Raji (cell line): ENCODE data around the gene TBXA2R.

Experiments
- POLR2A ChIP-seq: IDR thresholded peaks from 2 replicates; pipeline ENCODE4 v1.6.1; 2011; ENCODE audit warnings: low read depth, low read length, control low read depth; ENCODE audit not compliant: insufficient read depth

TBXA2R gene

DNA sequence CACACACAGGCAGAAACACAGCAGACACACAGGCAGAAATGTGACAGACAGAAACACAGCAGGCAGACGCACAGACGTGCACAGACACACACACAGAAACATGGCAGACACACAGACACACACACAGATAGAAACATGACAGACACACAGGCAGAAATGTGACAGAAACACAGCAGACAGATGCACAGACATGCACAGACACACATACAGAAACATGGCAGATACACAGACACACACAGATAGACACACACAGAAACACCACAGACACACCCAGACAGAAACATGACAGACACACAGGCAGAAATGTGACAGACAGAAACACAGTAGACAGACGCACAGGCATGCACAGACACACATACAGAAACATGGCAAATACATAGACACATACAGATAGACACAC is 1.3 kb downstream of the TBXA2R start:
- TF ChIP-seq POLR2A: no peak

DNA sequence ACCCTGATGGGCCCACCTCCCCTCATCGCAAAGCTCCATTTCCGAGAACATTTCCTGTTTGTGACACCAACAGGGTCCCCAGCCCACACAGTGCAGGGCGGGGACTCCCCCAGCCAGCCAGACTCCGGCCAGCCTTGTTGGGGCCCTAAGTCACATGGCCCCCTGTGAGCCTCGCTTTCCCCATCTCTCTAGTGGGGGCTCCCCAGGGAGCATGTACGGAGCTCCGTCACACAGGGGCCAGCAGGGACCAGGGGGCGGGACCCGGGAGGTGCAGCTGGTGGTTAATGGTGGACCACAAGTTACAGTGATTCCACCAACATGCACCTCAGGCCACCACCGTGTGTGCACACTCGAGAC is 1.7 kb downstream of the TBXA2R start:
- no peak for TF ChIP-seq POLR2A

DNA sequence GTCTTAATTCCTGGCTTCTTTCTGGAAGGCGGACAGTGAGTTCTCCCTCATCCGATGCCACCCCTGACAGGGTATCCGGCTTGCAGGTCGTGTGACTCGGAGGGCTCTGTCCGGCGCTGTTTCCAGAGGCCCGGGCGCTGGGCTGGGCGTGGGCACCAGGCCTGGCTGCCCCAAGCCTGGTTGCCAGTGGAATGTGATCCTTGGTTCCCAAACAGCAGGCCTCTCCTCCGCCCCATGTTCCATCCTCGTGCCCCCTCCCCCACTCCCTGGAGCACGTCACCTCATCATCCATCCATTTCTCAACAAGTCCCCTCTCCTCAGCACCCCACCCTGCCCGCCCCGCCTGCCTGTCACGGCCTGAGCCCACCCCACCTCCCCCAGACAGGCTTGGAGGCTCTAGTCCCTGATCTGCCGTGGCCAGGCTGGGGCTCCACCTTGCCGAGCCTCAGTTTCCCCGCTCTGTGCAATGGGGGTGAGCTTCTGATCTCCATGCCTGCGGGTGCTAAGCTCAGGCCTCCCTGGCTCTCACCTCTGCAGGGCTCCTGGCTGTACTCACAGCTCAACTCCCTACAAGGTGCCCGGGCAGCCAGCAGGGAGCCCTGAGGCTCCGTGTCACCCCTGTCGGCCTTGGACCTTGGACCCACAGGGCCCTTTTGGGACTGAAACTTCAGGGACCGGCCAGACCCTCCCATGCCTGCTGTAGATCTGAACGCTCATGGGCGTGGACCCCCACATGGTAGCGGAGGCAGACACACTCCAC is 2.3 kb downstream of the TBXA2R start:
- TF ChIP-seq POLR2A: no peak

- no peak for TF ChIP-seq POLR2A
These were observed 3.4 kb downstream of the TBXA2R start for GRCh38 chr19:3603121-3603811.

DNA sequence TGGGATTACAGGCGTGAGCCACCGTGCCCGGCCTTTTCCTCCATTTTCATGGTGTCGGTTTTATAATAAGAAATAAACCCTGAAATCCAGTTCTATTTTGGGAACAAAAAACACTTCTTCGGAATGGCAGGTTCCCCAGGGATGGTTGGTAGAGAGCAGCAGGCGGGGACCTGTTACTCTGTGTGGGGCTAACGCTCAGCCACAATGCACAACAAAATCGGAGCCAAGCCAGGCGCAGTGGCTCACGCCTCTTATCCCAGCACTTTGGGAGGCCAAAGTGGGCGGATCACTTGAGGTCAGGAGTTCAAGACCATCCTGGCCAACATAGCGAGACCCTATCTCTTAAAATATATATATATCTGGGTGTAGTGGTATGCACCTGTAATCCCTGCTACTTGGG is 5.7 kb downstream of the TBXA2R start:
- TF ChIP-seq POLR2A: no peak

- TF ChIP-seq POLR2A: no peak
These were observed 6.9 kb downstream of the TBXA2R start for GRCh38 chr19:3599776-3600187.

GRCh38 chr19:3595521-3596061 is 11.1 kb downstream of the TBXA2R start:
- TF ChIP-seq POLR2A: no peak

DNA sequence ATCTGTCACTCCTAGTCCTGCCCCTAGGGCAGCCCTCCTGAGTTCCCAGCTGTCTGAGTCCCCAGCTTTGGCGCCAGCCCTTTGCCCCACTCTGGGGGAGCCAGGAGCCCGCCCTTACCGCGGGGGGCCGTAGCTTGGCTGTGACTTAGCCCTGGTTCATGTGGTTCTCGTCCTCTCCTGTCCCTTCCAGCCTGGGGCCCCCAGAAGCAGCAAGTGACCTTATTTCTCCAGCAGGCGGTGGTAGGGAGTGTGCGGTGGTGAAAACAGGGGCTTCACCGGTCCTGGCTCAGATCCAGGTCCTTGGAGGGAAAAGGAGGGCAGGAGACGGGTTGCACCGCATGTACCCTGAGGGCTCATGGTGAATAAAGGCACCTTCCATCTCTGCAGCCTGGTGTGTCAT is 13.5 kb downstream of the TBXA2R start:
- TF ChIP-seq POLR2A: no peak

- no peak for TF ChIP-seq POLR2A
These were observed 14.6 kb downstream of the TBXA2R start for GRCh38 chr19:3591876-3592613.

DNA sequence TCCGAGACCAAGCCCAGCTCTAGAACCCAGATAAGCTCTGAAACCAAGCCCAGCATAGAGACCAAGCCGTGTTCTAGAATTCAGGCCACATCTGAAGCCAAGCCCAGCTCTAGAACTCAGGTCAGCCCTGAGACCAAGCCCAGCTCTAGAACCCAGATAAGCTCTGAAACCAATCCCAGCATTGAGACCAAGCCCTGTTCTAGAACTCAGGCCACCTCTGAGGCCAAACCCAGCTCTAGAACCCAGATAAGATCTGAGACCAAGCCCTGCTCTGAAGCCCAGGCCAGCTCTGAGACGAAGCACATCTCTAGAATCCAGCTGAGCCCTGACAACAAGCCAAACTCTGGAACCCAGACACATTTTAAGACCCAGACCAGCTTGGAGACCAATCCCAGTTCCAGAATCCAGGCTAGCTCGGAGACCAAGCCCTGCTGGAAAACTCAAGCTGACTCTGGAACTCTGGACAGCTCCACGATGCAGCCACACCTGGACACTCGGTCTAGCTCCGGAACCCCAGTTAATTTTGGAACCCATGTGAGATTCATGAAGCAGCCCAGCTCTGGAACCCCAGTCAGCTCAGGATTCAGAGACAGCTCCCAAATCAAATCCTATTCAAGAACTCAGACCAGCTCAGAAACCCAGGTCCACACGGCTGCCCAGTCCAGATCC is 15.6 kb downstream of the TBXA2R start:
- TF ChIP-seq POLR2A: no peak

- no peak for TF ChIP-seq POLR2A
These were observed 16.7 kb downstream of the TBXA2R start for GRCh38 chr19:3589949-3590348.

DNA sequence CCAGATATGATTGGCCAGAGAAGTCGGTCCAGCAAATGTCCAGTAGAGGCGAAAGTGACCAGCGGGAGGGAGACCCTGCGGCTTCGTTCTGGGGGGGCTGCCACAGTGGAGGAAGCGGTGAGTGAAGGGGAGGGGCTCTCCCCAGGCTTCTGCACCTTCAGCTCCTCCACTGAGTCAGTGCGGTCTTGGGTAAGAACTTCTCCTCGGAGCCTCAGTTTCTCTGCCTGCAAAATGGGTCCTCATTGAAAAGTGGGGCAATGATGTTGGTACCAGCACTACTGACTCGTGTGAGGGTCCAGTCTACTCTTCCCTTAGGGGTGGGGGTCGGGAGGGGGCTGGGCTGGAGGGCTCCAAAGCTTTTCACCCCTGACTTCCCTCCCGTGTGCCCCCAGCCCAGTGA is 17.2 kb downstream of the TBXA2R start:
- no peak for TF ChIP-seq POLR2A

GRCh38 chr19:3586707-3587346 is 19.8 kb downstream of the TBXA2R start:
- TF ChIP-seq POLR2A: no peak

DNA sequence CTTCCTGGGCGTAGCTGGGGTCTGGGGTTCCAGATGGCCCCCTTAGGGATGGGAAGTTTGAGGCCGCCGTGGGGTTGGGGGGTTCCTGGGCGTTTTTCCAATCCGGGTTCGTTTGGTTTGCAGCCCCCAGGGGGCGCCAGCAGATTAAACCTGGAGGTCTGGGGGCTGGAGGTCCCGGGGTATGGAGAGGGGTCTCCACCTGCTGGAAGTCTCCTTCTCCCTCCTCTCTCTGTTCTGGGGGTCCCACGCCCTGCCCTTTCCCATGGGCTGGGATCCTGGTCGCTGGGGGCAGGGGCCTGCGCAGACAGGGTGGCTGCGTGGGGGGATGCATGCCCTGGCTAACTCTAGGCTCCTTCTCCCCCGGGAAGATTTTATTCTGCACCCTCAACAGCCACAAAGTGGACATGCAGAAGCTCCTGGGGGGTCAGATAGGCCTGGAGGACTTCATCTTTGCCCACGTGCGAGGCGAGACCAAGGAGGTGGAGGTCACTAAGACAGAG is 20.5 kb downstream of the TBXA2R start:
- no peak for TF ChIP-seq POLR2A
